GM18867 (cell line): ENCODE data around the gene LILRB2.
"Not testable (repeated sequence)": the region's sequence is repeated elsewhere in the genome, so short reads cannot be mapped to it uniquely, and the experiment has no call there.

Experiments used
- ATAC-seq: cut with Tn5 transposase; IDR thresholded peaks from one replicate; pipeline ENCODE4 v1.9.1; 2021; ENCODE audit warnings: mild to moderate bottlenecking, moderate library complexity; ENCODE audit not compliant: unreplicated experiment

Gene LILRB2

DNA sequence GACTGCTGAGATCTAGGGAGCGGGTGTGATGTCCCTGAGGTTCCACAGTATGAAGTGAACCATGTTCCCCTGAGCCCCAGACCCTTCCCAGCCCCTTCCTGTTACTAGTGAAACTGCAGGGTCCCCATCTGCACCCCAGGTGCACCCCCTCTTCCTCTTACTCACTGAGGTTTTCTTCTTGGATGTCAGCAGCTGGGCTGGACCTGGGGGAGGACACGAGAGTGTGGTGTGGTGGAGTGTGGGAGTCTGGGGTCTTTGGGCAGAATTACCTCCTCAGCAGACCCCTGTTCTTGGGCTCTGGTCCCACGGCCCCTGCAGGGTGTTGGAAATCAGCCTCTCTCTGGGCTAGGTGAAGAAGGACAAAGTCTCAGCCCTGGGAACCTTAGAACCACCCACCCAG, 35.0 kb downstream of the LILRB2 start:
- ATAC-seq: no peak

DNA sequence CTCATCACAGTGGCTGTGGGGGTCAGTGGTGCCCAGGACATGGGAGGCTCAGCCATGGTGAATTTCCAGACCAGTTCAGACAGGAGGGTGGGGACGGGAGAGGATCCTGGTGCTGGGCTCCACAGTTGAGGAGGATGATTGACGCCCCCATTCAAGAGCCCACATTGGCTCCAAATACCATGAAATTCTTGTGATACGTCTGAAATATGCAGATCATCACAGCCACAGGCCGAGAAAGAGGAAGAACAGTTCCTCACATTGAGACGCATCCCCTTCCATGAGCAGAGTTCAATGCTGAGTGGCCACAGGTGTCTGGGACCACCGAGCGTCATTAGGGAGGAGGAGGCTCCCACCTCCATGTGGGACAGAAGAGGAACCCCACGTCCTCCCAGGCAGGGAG, 37.1 kb downstream of the LILRB2 start:
- ATAC-seq: not testable (repeated sequence)

DNA sequence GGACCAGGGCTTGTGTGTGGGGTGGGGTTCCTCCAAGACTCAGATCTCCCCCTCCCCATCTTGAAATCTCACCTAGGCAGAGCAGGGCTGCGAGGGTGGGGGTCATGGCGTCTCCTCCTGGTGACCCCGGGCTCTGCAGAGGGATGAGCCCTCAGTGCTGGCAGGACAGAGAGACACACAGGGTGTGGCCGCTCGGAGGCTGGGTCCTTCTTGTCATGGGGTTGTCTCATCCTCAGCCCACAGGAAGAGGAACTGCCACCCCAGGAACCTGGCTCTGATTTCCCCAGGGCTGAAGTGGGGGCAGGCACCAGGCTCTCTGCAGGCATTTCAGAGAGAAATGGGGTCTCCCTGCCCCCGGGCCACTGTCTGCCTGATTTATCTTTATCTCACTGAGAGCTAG, 38.3 kb downstream of the LILRB2 start, which contains the start of gene LILRA6:
LILRA6 (minus strand) TSS at position 145 of the 400 bp plus-strand sequence.
- ATAC-seq: not testable (repeated sequence)

DNA sequence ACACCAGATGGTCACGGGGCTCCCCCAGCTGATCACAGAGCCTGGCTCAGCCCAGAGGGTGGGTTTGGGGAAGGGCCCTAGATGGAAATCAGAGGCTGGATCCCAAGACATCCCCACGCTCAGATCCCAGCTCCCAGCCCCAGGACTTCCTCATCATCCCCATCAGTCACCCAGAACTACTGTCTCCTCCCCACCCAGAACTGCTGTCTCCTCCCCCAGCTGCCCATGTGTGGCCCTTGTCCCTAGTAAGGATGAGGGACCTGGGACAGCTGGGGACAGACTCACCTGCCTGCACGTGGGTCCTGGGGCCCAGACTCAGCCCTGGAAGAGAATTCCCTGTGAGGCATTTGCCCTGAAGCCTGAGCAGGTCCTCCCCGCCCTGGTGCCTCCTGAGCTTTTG, 38.7 kb downstream of the LILRB2 start:
- not testable (repeated sequence) for ATAC-seq

DNA sequence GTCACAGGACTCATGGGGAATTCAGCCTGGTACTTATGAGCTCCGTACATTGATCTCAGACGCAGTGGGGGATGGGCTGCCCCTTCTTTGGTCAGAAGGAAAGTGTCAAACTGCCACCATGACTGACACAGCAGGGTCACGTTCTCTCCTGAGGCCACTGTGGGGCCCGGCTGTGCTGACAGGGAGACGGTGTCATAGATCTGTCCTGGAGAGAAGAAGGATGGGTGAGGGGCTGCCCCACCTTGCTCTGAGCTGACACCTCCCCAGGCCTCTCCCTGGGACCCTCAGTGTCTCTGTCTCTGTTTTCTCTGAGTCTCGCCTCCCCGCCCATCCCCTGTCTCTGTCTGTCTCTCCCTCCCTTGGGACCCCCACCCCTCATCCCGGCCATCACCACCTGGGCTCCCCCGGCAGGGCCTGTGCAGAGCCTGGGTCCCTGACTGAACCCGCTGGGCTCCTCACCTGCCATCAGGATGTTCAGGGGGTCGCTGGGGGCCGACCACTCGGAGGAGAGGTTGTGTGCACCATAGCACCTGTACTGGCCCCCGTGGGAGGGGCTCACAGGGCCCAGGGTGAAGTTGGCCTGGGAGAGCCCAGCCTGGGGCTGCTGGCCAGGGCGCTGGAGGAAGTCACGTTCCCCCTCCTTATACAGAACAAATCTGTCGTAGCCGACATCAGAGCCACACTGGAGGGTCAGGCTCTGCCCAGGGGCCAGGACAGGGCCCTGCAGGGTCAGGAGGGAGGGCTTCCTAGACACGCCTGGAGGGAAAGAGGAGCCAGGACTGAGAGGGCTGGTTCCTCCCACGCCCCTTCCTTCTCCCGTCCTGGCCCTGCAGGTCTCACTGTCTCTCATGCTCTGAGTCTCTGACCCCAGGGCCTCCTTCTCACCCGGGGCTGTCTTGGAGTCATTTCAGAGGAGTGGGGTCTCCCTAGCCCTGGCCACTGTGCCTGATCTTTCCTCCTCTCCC, 40.3 kb downstream of the LILRB2 start:
- not testable (repeated sequence) for ATAC-seq

DNA sequence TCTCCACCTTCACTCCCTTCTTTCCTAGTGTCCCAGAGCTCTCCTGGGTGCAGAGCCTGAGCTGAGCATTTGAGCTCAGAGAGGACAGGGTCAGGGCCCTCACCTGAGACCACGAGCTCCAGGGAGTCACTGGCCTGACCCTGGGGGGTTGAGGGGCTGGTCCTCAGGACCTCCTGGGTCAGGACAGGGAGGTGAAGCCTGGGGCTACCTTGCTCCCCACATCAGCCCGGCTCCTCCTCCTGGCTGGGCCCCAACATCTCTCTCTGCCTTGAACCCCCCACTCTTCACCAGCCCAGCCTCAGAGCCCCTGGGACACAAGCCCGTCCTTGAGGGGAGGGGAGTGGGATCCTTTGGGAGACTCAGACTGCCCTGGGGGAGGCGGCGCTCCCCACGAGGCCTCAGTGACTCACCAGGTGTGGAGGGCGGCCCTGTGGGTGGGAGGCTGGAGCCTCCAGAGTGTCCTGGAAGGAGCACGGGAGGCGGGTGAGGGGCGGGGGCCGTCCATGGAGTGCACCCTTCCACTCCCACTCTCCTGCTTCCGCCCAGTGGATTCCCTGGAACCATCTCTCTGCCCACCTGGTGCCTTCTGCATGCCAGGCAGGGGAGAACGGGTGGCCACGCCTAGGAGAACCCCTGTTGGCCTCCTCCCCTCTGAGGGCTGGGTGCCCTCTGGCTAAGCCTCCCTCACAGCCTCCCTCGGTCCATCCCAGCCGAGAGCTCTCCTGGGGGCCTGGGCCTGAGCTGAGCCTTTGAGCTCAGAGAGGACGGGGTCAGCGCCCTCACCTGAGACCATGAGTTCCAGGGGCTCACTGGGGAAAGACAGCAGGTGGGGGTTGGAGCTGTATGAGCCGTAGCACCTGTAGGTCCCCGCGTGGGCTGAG, 41.2 kb downstream of the LILRB2 start:
- not testable (repeated sequence) for ATAC-seq

DNA sequence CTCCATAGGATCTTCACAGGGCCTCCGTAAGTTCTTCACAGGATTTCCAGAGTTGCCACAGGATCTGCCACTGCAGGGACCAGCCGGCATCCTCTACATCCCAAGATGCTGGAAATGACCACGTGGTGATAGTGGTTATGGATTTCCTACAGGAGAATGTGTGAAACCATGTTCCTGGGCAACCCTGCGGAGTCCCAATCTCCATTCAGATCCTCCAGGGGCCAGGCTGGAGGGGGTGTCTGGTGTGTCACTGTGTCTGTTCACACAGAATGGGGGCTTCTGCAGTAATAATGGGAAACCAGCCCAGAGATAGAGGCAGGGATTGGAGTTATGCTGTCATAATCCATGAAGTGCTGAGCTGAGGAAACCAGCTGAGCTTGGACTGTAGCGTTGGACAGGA, 47.0 kb downstream of the LILRB2 start:
- ATAC-seq: no peak

DNA sequence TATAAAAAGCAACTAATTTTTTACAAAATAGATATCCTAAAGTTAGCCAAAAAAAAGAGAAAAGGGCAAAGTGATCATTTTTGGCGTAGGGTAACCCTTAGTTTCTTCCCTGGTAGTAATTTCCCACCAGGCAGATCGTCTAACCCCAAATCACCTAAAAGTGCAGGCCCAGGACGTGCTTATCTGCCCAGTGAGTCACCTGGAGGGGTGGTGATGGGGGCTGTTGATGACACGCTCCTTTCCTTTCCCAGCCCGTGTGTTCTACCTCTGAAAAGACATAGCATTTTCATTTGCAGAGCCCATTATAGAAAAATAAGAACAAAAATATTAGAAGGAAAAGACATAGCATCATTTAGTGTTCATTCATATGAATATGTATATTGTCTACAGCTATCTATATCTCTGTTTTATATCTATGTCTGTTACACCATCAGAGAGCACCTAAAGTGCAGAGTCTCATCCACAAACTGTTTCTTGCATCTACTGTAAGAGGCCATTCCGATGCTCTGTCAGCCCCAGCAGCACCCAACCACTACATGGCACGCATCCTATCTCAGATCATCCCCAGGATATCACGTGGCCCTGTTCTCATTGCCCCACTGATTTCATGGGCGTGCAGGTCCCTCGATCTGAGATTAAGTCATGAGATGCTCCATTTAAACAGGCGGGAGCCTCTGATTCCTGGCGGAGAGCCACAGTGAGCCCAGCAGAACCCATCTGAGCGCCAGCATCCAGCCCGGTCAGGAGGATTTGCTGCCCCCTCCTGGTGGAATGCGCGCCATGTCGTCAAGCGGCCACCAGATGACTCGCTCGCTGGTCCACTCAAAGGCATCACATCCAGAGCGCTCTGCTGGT, 49.6 kb downstream of the LILRB2 start:
- ATAC-seq: peak; percentile 71

DNA sequence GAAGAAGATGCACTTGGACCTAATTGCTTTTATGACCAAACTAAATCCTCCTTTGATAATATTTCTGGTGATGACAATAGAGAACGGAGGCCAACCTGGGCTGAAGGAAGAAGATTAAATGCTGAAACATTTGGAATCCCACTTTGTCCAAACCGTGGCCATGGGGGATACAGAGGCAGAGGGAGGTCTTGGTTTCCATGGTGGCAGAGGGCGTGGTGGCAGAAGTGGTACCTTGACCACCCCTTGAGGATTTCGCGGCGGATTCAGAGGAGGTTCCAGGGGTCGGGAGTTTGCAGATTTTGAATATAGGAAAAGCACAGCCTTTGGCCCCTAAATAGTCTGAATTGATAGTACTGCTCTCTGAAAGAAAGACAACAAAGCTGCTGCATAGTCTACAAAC, 50.9 kb downstream of the LILRB2 start:
- ATAC-seq: no peak

DNA sequence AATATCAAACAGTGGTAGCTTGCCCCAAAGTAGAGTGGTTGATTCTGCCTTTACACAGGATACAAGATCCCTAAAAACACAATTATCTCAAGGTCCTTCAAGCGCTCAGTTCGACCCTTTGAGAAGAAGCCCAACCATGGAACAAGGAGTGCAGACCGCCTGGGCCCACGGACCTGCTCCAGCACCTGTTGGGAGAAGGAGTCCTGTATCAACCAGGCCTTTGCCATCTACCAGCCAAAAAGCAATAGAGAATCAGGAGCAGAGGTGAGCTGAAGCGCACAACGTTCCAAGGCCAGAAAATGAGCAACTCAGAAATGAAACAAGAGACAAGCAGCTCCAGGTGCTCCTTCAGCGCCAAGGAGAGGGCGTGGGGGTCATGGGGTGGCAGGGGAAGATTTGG, 51.8 kb downstream of the LILRB2 start:
- ATAC-seq: no peak

DNA sequence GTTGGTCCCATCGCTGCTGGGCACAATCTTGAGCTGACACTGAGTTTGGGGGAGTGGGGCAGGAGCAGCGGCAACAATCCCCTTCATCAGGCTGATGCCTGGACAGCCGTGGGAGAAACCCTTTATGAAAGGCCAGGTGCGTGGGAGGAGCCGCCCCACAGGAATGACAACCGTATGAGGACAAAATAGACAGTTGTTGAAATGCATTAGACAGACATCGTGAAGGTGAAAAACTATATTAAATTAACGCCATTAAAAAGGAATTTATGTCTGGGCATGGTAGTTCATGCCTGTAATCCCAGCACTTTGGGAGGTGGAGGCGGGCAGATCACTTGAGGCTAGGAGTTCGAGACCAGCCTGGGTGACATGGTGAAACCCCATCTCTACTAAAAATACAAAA, 56.3 kb downstream of the LILRB2 start:
- ATAC-seq: not testable (repeated sequence)

DNA sequence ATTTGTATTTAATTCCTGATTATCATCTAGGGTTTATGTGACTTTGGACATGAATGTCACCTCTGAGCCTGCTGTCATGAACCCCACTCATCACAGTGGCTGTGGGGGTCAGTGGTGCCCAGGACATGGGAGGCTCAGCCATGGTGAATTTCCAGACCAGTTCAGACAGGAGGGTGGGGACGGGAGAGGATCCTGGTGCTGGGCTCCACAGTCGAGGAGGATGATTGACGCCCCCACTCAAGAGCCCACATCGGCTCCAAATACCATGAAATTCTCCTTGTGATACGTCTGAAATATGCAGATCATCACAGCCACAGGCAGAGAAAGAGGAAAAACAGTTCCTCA, 57.0 kb downstream of the LILRB2 start:
- ATAC-seq: not testable (repeated sequence)
